GM23248 (cell line): Measurements from ENCODE around the gene HBQ1. TPM values are rescaled to one million over a fixed set of nuclear protein-coding genes. Genes with fewer than 3 reads are reported as not detected.
A peak's percentile ranks its signal among the peaks of the same experiment; 100 is the strongest.

Experiments
- DNase-seq: peaks from one replicate; pipeline ENCODE4 v3.0.0-alpha.2; 2015
- H2AFZ ChIP-seq: fragments of 200-600 bp; sonication (generic); 2 replicates; pipeline ENCODE4 v1.6.1; 2016; ENCODE audit warnings: antibody characterized with exemption
- H3F3A ChIP-seq: fragments of 200-600 bp; sonication (generic); 2 replicates; pipeline ENCODE4 v1.6.1; 2016; ENCODE audit warnings: mild to moderate bottlenecking, antibody characterized with exemption, mixed run types; ENCODE audit not compliant: insufficient read depth
- H3K27ac ChIP-seq: fragments of 200-600 bp; sonication (generic); 2 replicates; pipeline ENCODE4 v1.5.1; 2016; ENCODE audit warnings: mild to moderate bottlenecking
- H3K27me3 ChIP-seq: fragments of 200-600 bp; sonication (generic); replicated peaks from 2 replicates; pipeline ENCODE4 v1.6.1; 2016; ENCODE audit warnings: mild to moderate bottlenecking; ENCODE audit not compliant: insufficient read depth
- H3K36me3 ChIP-seq: fragments of 200-600 bp; sonication (generic); 2 replicates; pipeline ENCODE4 v1.6.1; 2016; ENCODE audit warnings: low read depth, mild to moderate bottlenecking
- H3K4me1 ChIP-seq: fragments of 200-600 bp; sonication (generic); 2 replicates; pipeline ENCODE4 v1.6.1; 2016; ENCODE audit warnings: mild to moderate bottlenecking; ENCODE audit not compliant: insufficient read depth
- H3K4me2 ChIP-seq: fragments of 200-600 bp; sonication (generic); one replicate; pipeline ENCODE4 v1.6.1; 2016; ENCODE audit warnings: mild to moderate bottlenecking; ENCODE audit not compliant: unreplicated experiment
- H3K4me3 ChIP-seq: fragments of 200-600 bp; sonication (generic); 2 replicates; pipeline ENCODE4 v1.5.1; 2016; ENCODE audit warnings: mild to moderate bottlenecking
- H3K79me2 ChIP-seq: fragments of 200-600 bp; sonication (generic); 2 replicates; pipeline ENCODE4 v1.6.1; 2016; ENCODE audit warnings: mild to moderate bottlenecking; ENCODE audit not compliant: insufficient read depth
- H3K9ac ChIP-seq: fragments of 200-600 bp; sonication (generic); 2 replicates; pipeline ENCODE4 v1.6.1; 2016; ENCODE audit warnings: mild to moderate bottlenecking
- H3K9me2 ChIP-seq: fragments of 200-600 bp; sonication (generic); 2 replicates; pipeline ENCODE4 v1.6.1; 2016; ENCODE audit warnings: mixed run types, mild to moderate bottlenecking, moderate library complexity; ENCODE audit not compliant: insufficient read depth
- H3K9me3 ChIP-seq: fragments of 200-600 bp; sonication (generic); one replicate; pipeline ENCODE4 v1.6.1; 2017; ENCODE audit warnings: low read depth
- H4K20me1 ChIP-seq: fragments of 200-600 bp; sonication (generic); 2 replicates; pipeline ENCODE4 v1.6.0; 2016; ENCODE audit not compliant: insufficient read depth
- EZH2 ChIP-seq: fragments of 200-600 bp; sonication (generic); IDR thresholded peaks from 2 replicates; pipeline ENCODE4 v1.6.1; 2018; ENCODE audit warnings: antibody characterized with exemption, mild to moderate bottlenecking; ENCODE audit not compliant: insufficient read depth, poor library complexity, severe bottlenecking
- EZH2phosphoT487 ChIP-seq: fragments of 200-600 bp; sonication (generic); IDR thresholded peaks from 2 replicates; pipeline ENCODE4 v1.6.1; 2018; ENCODE audit warnings: antibody characterized with exemption, moderate library complexity, mild to moderate bottlenecking, low read depth; ENCODE audit not compliant: insufficient read depth
- WGBS, 2 experiments: methylation state at CpG; one replicate each; pipeline ENCODE4 v1.1.6; 2015 to 2017; ENCODE audit warnings: low lambda C conversion rate in 2 of 2, low coverage in 1 of 2; ENCODE audit errors: missing lambda C conversion rate in 2 of 2; 5-methylcytosine and 5-hydroxymethylcytosine counted together
- in situ Hi-C: fragments of 300-500 bp; cut with MboI; formaldehyde crosslinking; loops from 2 replicates; pipeline ENCODE4 v1.15.0; 2020
- polyA plus RNA-seq: library from polyadenylated mRNA; unstranded; fragments of >200 nt; fragmentation: Nextera tagmentation; extraction: Ambion mirVana; gene quantifications from 2 replicates; pipeline ENCODE4 v1.2.1, GENCODE V29; 2016
- total RNA-seq: library from RNA; depleted of rRNA; stranded (reverse); fragments of >200 nt; shearing (Covaris generic); gene quantifications from 2 replicates; pipeline ENCODE4 v1.2.3, GENCODE V29; 2014

Gene HBQ1
- total and polyA plus RNA-seq, 2 experiments from 2014 or later, result not detected

- WGBS, 2 experiments, result 86 to 87% methylated on average over 4 of the region's 4 CpGs
- no peaks in the 10 kb centered on the region for H3K9me2 ChIP-seq
- H3K36me3 ChIP-seq, result peaks cover 45% of the 10 kb centered on the region
- H3F3A ChIP-seq, result no peaks in the 10 kb centered on the region
- H3K9ac ChIP-seq, result 0 out of 2 replicates have a peak overlapping the region, but pooled peaks have one; percentile 7
- no peaks in the 10 kb centered on the region for H3K9me3 ChIP-seq
- TF ChIP-seq EZH2 (no peak), EZH2phosphoT487 (no peak)
- in situ Hi-C loops, result no loop called here
- no peak overlapping the region for H3K4me3 ChIP-seq
- no peaks in the 10 kb centered on the region for H4K20me1 ChIP-seq
- no peaks in the 10 kb centered on the region for H3K27me3 ChIP-seq
- no peak overlapping the region for H3K27ac ChIP-seq
- peaks cover 17% of the 10 kb centered on the region for H3K79me2 ChIP-seq
- no peak overlapping the region for H2AFZ ChIP-seq
- no peak overlapping the region for H3K4me2 ChIP-seq
- DNase-seq, result peak; percentile 34
- peaks cover 4% of the 10 kb centered on the region; the same call in 1 of the 2 replicates for H3K4me1 ChIP-seq
These were observed 11.6 kb downstream of the HBQ1 start for GRCh38 chr16:191831-192230.

- Histone ChIP-seq H2AFZ (no peak overlapping the region), H3K9me2 (no peaks in the 10 kb centered on the region), H4K20me1 (no peaks in the 10 kb centered on the region), H3K9ac (no peak overlapping the region), H3K36me3 (peaks cover 48% of the 10 kb centered on the region), H3K4me3 (no peak overlapping the region), H3F3A (no peaks in the 10 kb centered on the region), H3K79me2 (peaks cover 25% of the 10 kb centered on the region), H3K4me2 (no peak overlapping the region), H3K4me1 (peaks cover 4% of the 10 kb centered on the region; the same call in 1 of the 2 replicates), H3K27me3 (no peaks in the 10 kb centered on the region), H3K27ac (no peak overlapping the region), H3K9me3 (no peaks in the 10 kb centered on the region)
- no peak for DNase-seq
- WGBS, 2 experiments, result 94% methylated on average over 11 of the region's 11 CpGs
- TF ChIP-seq EZH2phosphoT487 (no peak), EZH2 (no peak)
- in situ Hi-C loops, result no loop called here
These were observed 12.4 kb downstream of the HBQ1 start for GRCh38 chr16:192686-193085.

- no peaks in the 10 kb centered on the region for H3K27me3 ChIP-seq
- peaks cover 4% of the 10 kb centered on the region; the same call in 1 of the 2 replicates for H3K4me1 ChIP-seq
- peaks cover 28% of the 10 kb centered on the region for H3K79me2 ChIP-seq
- no peaks in the 10 kb centered on the region for H4K20me1 ChIP-seq
- in situ Hi-C loops, result no loop called here
- H3K9ac ChIP-seq, result no peak overlapping the region
- no peak for DNase-seq
- H3K36me3 ChIP-seq, result peaks cover 49% of the 10 kb centered on the region
- H3K4me2 ChIP-seq, result no peak overlapping the region
- no peak overlapping the region for H2AFZ ChIP-seq
- no peak overlapping the region for H3K4me3 ChIP-seq
- no peaks in the 10 kb centered on the region for H3K9me2 ChIP-seq
- 93 to 95% methylated on average over 15 of the region's 15 CpGs for WGBS, 2 experiments
- no peaks in the 10 kb centered on the region for H3F3A ChIP-seq
- TF ChIP-seq EZH2, result no peak
- TF ChIP-seq EZH2phosphoT487, result no peak
- H3K27ac ChIP-seq, result no peak overlapping the region
- H3K9me3 ChIP-seq, result no peaks in the 10 kb centered on the region
These were observed 13.2 kb downstream of the HBQ1 start for GRCh38 chr16:193441-193840.

GRCh38 chr16:194516-194915 is 14.3 kb downstream of the HBQ1 start:
- Histone ChIP-seq H3K27ac (no peak overlapping the region), H3K9me3 (no peaks in the 10 kb centered on the region), H3K27me3 (no peaks in the 10 kb centered on the region), H3K36me3 (peaks cover 60% of the 10 kb centered on the region), H3F3A (0 out of 2 replicates have a peak, but pooled peaks cover 4% of the 10 kb centered on the region), H3K4me2 (no peak overlapping the region), H3K9ac (no peak overlapping the region), H3K79me2 (peaks cover 39% of the 10 kb centered on the region), H3K4me3 (no peak overlapping the region), H3K9me2 (no peaks in the 10 kb centered on the region), H2AFZ (no peak overlapping the region), H4K20me1 (no peaks in the 10 kb centered on the region), H3K4me1 (peaks cover 4% of the 10 kb centered on the region; the same call in 1 of the 2 replicates)
- in situ Hi-C loops, result no loop called here
- WGBS, 2 experiments, result 94 to 96% methylated on average over 6 of the region's 6 CpGs
- TF ChIP-seq EZH2 (no peak), EZH2phosphoT487 (no peak)
- no peak for DNase-seq

- peak; percentile 91 for DNase-seq
- Histone ChIP-seq H3K4me2 (no peak overlapping the region), H3K27me3 (no peaks in the 10 kb centered on the region), H3K4me1 (peaks cover 4% of the 10 kb centered on the region), H3K9me2 (no peaks in the 10 kb centered on the region), H4K20me1 (no peaks in the 10 kb centered on the region), H3K36me3 (peaks cover 59% of the 10 kb centered on the region), H3K27ac (peak overlapping the region; percentile 89), H2AFZ (no peak overlapping the region), H3K9me3 (no peaks in the 10 kb centered on the region), H3K79me2 (peaks cover 67% of the 10 kb centered on the region), H3K9ac (peak overlapping the region; percentile 51), H3K4me3 (no peak overlapping the region), H3F3A (peaks cover 38% of the 10 kb centered on the region)
- TF ChIP-seq EZH2 (no peak), EZH2phosphoT487 (no peak)
- WGBS, 2 experiments, result 44 to 66% methylated on average over 3 to 5 of the region's 5 CpGs
- in situ Hi-C loops, result no loop called here
These were observed 20.1 kb downstream of the HBQ1 start for GRCh38 chr16:200388-200787.
